Body of pancreas (tissue), 4 donors: ENCODE data around the gene SLC4A1.

Experiments used
- CTCF ChIP-seq, 7 experiments: fragments of 450-650 bp in 4 of 7; fragments of 200-600 bp in 3 of 7; sonication (generic) in 3 of 7; IDR thresholded peaks; one replicate each; pipeline ENCODE4 v1.5.1; 2016 to 2019; ENCODE audit warnings: antibody characterized with exemption in 7 of 7
- POLR2A ChIP-seq, 3 donors: fragments of 450-650 bp; IDR thresholded peaks; one replicate each; pipeline ENCODE4 v1.6.1; 2016; ENCODE audit warnings: antibody characterized with exemption in 3 of 3, mild to moderate bottlenecking in 2 of 3

GRCh38 chr17:44233582-44233981, 34.4 kb downstream of the SLC4A1 start:
- no peak for TF ChIP-seq CTCF (IDR thresholded peaks at IDR 0.05)
- no peak for TF ChIP-seq POLR2A (IDR thresholded peaks at IDR 0.05)
